Erythroblast (primary cell): ENCODE measurements around the gene KAZN.

ENCODE experiments used
- GATA1 ChIP-seq: IDR thresholded peaks from 2 replicates; pipeline ENCODE4 v1.6.1; 2011; ENCODE audit warnings: low read depth, mild to moderate bottlenecking, control low read depth, low read length, moderate library complexity
- POLR2A ChIP-seq: IDR thresholded peaks from 2 replicates; pipeline ENCODE4 v1.6.1; 2011; ENCODE audit warnings: mild to moderate bottlenecking, low read length

DNA sequence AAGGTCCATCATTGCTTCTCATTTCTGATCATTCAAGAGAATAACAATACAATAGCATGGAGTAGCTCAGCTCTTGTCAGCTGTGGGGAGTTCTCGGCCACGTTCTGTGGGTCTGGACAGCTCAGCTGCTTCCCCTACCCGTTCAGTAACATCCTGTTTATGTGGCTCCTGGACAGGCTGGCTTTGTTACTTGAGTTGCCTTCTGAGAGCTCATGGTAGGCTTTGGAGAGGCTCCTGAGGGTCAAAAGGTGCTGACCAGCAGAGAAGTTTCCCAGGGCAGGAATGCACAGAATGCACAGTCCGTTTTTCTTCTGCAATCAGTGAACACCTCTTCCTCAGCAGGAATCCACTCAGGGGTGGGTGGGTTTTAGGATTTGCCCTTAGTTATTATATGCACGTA, 36.0 kb downstream of the KAZN start:
- TF ChIP-seq GATA1, result no peak
- no peak for TF ChIP-seq POLR2A
